ENCODE data around the gene ATP13A2.

The ATP13A2 gene

GRCh38 chr1:17011439-17012307 lies at the start of gene ATP13A2:
Gene ATP13A2, minus strand, starts transcription at chr1:17011928. Its CDS starts 190 bp downstream, at chr1:17011738.
- intact Hi-C loops (cut with DNase I): loop anchor here (5.0 kb wide), 1 partner anchor 41 kb away; the partner anchor contains the start of gene SDHB

GRCh38 chr1:17061486-17061885 lies 49.8 kb upstream of the ATP13A2 start:
- DNase-seq: no peak
- intact Hi-C loops (cut with DNase I): no loop called here

More at GRCh38 chr1:17011439-17012307, at the start of gene ATP13A2:
- peak; percentile 63 to 95 (median 89) for DNase-seq

- intact Hi-C loops (cut with DNase I): no loop called here
- peak in 2 of 42 donors; percentile 36 to 50 for DNase-seq
Observed at GRCh38 chr1:17060306-17060749, 48.6 kb upstream of the ATP13A2 start.

GRCh38 chr1:17059391-17060305 lies 47.9 kb upstream of the ATP13A2 start:
- intact Hi-C loops (cut with DNase I): loop anchor here (2.0 to 10.0 kb wide), 3 partner anchors 63 to 355 kb away; no protein-coding TSS in a partner anchor

GRCh38 chr1:17056551-17056950 lies 44.8 kb upstream of the ATP13A2 start:
- peak in 1 of 42 donors; percentile 15 for DNase-seq
- intact Hi-C loops (cut with DNase I): loop anchor here (10.0 kb wide), 1 partner anchor 358 kb away; no protein-coding TSS in a partner anchor

More at GRCh38 chr1:17059391-17060305, 47.9 kb upstream of the ATP13A2 start:
- DNase-seq: peak; percentile 63 to 91 (median 82)

- no peak for DNase-seq
- intact Hi-C loops (cut with DNase I): loop anchor here (10.0 kb wide), 1 partner anchor 359 kb away; no protein-coding TSS in a partner anchor
Observed at GRCh38 chr1:17055801-17056200, 44.1 kb upstream of the ATP13A2 start.

- DNase-seq: peak; percentile 97 to 100 (median 99)
- intact Hi-C loops (cut with DNase I): loop anchor here (5.0 to 10.0 kb wide), 2 partner anchors 42 to 361 kb away; partner anchors contain the start of gene ATP13A2
Observed at GRCh38 chr1:17053685-17054410, 42.1 kb upstream of the ATP13A2 start, which contains the start of gene SDHB. Gene SDHB, minus strand, starts transcription at chr1:17054032. Its CDS starts 13 bp downstream, at chr1:17054019.

- intact Hi-C loops (cut with DNase I): loop anchor here (5.0 to 10.0 kb wide), 2 partner anchors 41 to 362 kb away; partner anchors contain the start of gene ATP13A2
- DNase-seq: no peak
Observed at GRCh38 chr1:17053086-17053684, 41.5 kb upstream of the ATP13A2 start.

GRCh38 chr1:17052641-17053040 lies 40.9 kb upstream of the ATP13A2 start:
- intact Hi-C loops (cut with DNase I): loop anchor here (5.0 to 10.0 kb wide), 2 partner anchors 40 to 362 kb away; partner anchors contain the start of gene ATP13A2
- DNase-seq: no peak

- no peak for DNase-seq
- intact Hi-C loops (cut with DNase I): loop anchor here (5.0 to 10.0 kb wide), 2 partner anchors 40 to 363 kb away; partner anchors contain the start of gene ATP13A2
Observed at GRCh38 chr1:17052038-17052437, 40.3 kb upstream of the ATP13A2 start.

- intact Hi-C loops (cut with DNase I): loop anchor here (5.0 kb wide), 1 partner anchor 86 kb away; no protein-coding TSS in a partner anchor
- DNase-seq: no peak
Observed at GRCh38 chr1:17047924-17048323, 36.2 kb upstream of the ATP13A2 start.

- intact Hi-C loops (cut with DNase I): loop anchor here (5.0 kb wide), 1 partner anchor 84 kb away; no protein-coding TSS in a partner anchor
- no peak for DNase-seq
Observed at GRCh38 chr1:17046334-17046657, 34.6 kb upstream of the ATP13A2 start.

- intact Hi-C loops (cut with DNase I): loop anchor here (5.0 kb wide), 1 partner anchor 83 kb away; no protein-coding TSS in a partner anchor
- peak in 3 of 42 donors; percentile 19 to 60 (median 43) for DNase-seq
Observed at GRCh38 chr1:17045634-17046333, 34.1 kb upstream of the ATP13A2 start.

GRCh38 chr1:17045150-17045549 lies 33.4 kb upstream of the ATP13A2 start:
- intact Hi-C loops (cut with DNase I): loop anchor here (5.0 kb wide), 1 partner anchor 83 kb away; no protein-coding TSS in a partner anchor

GRCh38 chr1:17043676-17044075 lies 31.9 kb upstream of the ATP13A2 start:
- DNase-seq: no peak
- intact Hi-C loops (cut with DNase I): no loop called here

More at GRCh38 chr1:17045150-17045549, 33.4 kb upstream of the ATP13A2 start:
- peak in 4 of 42 donors; percentile 9 to 45 (median 20) for DNase-seq

- DNase-seq: no peak
- intact Hi-C loops (cut with DNase I): no loop called here
Observed at GRCh38 chr1:17040135-17040534, 28.4 kb upstream of the ATP13A2 start.

- DNase-seq: no peak
- intact Hi-C loops (cut with DNase I): no loop called here
Observed at GRCh38 chr1:17039522-17039921, 27.8 kb upstream of the ATP13A2 start.

Measured in head of caudate nucleus (tissue), 42 donors.